ENCODE results near the gene MED26. TPM values are rescaled to one million over a fixed set of nuclear protein-coding genes. Genes with fewer than 3 reads are reported as not detected.
"Not testable (repeated sequence)": the region's sequence is repeated elsewhere in the genome, so short reads cannot be mapped to it uniquely, and the experiment has no call there.

Gene MED26, protein sequence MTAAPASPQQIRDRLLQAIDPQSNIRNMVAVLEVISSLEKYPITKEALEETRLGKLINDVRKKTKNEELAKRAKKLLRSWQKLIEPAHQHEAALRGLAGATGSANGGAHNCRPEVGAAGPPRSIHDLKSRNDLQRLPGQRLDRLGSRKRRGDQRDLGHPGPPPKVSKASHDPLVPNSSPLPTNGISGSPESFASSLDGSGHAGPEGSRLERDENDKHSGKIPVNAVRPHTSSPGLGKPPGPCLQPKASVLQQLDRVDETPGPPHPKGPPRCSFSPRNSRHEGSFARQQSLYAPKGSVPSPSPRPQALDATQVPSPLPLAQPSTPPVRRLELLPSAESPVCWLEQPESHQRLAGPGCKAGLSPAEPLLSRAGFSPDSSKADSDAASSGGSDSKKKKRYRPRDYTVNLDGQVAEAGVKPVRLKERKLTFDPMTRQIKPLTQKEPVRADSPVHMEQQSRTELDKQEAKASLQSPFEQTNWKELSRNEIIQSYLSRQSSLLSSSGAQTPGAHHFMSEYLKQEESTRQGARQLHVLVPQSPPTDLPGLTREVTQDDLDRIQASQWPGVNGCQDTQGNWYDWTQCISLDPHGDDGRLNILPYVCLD
- total RNA-seq = 10 to 100 TPM; 10.8 to 12.0 (median 11.2) TPM
- long read RNA-seq, donor 1, transcript MED26-202 (1 exons, 3,871 nt) = major isoform, 10 of 13 reads
- long read RNA-seq, donor 1, partial matches to known transcripts = 0 of 13 reads
- long read RNA-seq, donor 1, other reads (novel, unspliced or antisense) = 0 of 13 reads
- long read RNA-seq, donor 2 = 0 reads

DNA sequence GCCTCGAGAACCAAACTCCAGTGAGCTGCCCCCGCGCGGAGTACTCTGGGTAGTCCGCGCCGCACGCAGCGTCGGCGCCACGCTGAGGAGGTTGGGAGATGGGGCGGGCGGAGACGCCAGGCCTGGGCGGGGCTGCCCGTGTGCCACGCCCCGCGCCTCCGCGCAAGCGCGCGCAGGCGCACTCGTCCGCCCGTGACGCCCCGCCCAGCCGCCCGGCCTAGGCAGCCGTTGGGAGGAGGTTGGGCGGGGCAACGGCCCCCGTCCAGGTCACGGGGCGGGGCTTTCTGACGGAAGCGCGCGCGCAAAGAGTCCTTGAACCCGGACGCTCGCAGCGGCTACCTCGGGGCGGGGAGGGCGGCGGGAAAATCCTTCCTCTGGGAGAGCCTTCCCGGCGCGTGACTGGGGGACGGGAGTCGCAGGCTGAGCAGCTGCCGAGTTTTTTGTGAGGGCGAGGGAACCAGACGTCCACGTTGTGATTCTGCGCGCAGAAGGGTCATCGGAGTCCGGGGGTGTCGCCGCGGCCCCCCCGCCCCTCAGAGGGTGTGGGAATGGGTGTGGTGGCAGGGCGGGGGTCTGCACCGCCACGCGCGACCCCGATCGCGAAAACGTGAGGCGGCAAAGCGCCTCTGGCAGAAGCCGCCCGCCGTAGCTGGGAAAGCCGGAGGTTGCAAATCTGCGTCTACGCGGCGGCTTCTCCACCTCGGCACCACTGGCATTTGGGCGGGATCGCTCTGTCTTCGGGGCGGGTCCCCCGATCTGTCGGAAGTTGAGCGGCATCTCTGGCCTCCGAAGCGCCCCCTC, at the start of gene MED26:
TSS of gene MED26 (minus strand) at position 22 of the 801 bp plus-strand sequence. CDS start 261 bp downstream, outside the sequence.
- Histone ChIP-seq H3K36me3 (ENCODE audit: low read depth) (no peaks in the 10 kb centered on the region), H3K4me1 (ENCODE audit: low read depth) (peaks cover 27% of the 10 kb centered on the region), H3K9me3 (no peaks in the 10 kb centered on the region), H3K4me3 (peak within 1 kb of the TSS; percentile 61)
- DNase-seq = peak; percentile 98 to 99 (median 99)
- TF ChIP-seq, protein P1, sequence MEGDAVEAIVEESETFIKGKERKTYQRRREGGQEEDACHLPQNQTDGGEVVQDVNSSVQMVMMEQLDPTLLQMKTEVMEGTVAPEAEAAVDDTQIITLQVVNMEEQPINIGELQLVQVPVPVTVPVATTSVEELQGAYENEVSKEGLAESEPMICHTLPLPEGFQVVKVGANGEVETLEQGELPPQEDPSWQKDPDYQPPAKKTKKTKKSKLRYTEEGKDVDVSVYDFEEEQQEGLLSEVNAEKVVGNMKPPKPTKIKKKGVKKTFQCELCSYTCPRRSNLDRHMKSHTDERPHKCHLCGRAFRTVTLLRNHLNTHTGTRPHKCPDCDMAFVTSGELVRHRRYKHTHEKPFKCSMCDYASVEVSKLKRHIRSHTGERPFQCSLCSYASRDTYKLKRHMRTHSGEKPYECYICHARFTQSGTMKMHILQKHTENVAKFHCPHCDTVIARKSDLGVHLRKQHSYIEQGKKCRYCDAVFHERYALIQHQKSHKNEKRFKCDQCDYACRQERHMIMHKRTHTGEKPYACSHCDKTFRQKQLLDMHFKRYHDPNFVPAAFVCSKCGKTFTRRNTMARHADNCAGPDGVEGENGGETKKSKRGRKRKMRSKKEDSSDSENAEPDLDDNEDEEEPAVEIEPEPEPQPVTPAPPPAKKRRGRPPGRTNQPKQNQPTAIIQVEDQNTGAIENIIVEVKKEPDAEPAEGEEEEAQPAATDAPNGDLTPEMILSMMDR (IDR thresholded peaks at IDR 0.05) = peak; percentile 13
- ATAC-seq = peak; percentile 96
- intact Hi-C loops (cut with DNase I, micrococcal nuclease) = no loop called here

DNA sequence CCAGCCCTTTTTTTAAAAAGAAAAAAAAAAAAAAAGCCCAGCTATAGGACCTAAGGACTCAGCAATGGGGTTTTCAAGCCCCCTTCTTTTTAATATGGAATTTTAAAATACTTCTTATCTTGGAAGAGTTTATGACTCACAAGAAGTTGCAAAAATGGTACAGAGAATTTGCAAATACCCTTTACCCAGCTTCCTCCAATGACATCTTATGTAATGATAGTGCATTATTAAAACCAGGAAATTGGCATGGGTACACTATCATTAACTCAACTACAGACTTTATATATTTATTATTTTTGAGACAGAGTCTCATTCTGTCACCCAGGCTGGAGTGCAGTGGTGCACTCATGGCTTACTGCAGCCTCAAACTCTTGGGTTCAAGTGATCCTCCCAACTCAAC, 49.1 kb upstream of the MED26 start:
- Histone ChIP-seq H3K9me3 (no peaks in the 10 kb centered on the region), H3K4me1 (ENCODE audit: low read depth) (no peaks in the 10 kb centered on the region), H3K4me3 (no peak overlapping the region), H3K36me3 (ENCODE audit: low read depth) (no peaks in the 10 kb centered on the region)
- DNase-seq (no peak), ATAC-seq (no peak)
- intact Hi-C loops (cut with DNase I, micrococcal nuclease) = no loop called here
- TF ChIP-seq, protein P1 (IDR thresholded peaks at IDR 0.05) = no peak

DNA sequence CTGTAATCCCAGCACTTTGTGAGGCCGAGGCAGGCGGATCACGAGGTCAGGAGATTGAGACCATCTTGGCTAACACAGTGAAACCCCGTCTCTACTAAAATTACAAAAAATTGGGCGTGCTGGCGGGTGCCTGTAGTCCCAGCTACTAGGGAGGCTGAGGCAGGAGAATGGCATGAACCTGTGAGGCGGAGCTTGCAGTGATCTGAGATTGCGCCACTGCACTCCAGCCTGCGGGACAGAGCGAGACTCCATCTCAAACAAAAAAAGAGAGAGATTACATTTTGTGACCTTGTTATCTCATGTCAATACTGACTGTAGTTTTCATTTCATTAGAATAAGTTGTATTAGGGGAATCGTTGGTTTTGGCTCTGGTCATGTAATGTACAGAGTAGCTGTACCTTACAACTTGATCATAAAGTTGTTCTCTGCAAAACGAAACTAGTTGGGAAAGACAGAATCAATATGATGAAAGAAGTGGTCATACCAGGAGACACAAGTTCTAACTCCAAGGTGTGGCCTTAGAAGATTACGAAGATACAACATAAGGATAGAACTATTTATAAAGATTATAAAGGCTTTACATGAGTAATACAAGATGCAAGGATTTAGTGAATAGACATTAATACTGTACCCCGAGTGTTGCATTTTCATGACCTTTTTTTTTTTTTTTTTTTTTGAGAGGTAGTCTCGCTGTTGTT, 48.2 kb upstream of the MED26 start:
- H3K4me1 ChIP-seq (ENCODE audit: low read depth) = no peaks in the 10 kb centered on the region
- H3K36me3 ChIP-seq (ENCODE audit: low read depth) = no peaks in the 10 kb centered on the region
- no peak for ATAC-seq
- intact Hi-C loops (cut with DNase I, micrococcal nuclease) = no loop called here
- DNase-seq = no peak
- H3K9me3 ChIP-seq = no peaks in the 10 kb centered on the region
- H3K4me3 ChIP-seq = no peak overlapping the region
- TF ChIP-seq, protein P1 (IDR thresholded peaks at IDR 0.05) = no peak

DNA sequence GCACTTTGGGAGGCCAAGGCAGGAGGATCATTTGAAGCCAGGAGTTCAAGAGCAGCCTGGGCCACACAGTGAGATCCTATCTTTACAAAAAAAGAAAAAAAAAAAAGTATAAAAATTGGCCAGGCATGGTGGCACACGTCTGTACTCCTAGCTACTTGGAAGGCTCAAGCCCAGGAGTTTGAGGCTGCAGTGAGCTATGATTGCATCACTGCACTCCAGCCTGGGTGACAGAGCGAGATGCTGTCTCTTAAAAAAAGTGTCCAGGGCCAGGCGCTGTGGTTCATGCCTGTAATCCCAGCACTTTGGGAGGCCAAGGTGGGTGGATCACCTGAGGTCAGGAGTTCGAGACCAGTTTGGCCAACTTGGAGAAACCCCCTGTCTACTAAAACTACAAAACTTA, 45.8 kb upstream of the MED26 start:
- DNase-seq; intact Hi-C loops (cut with DNase I, micrococcal nuclease); ATAC-seq; H3K9me3 ChIP-seq; H3K4me3 ChIP-seq; H3K4me1 ChIP-seq (ENCODE audit: low read depth); H3K36me3 ChIP-seq (ENCODE audit: low read depth): not testable (repeated sequence)

DNA sequence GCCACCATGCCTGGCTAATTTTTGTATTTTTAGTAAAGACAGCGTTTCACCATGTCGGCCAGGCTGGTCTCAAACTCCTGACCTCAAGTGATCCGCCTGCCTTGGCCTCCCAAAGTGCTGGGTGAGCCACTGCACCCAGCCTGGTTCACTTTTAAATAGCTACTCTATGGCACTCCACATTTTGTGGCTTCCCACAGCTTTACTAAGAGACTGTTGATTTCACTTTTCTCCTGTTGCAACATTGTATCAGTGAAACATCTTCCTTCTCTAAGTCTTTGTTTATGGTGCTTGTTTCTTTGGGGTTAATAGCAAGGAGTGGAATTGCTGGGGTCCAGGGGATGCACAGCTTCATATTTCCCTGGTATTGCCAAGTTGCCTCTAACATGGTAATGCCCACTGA, 45.2 kb upstream of the MED26 start:
- intact Hi-C loops (cut with DNase I, micrococcal nuclease) = no loop called here
- Histone ChIP-seq H3K9me3 (no peaks in the 10 kb centered on the region), H3K4me3 (no peak overlapping the region), H3K36me3 (ENCODE audit: low read depth) (no peaks in the 10 kb centered on the region), H3K4me1 (ENCODE audit: low read depth) (no peaks in the 10 kb centered on the region)
- ATAC-seq (no peak), DNase-seq (no peak)
- TF ChIP-seq, protein P1 (IDR thresholded peaks at IDR 0.05) = no peak
